HG02588 (cell line): ENCODE results near the gene SMURF1.

Experiments used
- ATAC-seq: cut with Tn5 transposase; IDR thresholded peaks from one replicate; pipeline ENCODE4 v1.9.1; 2021; ENCODE audit warnings: mild to moderate bottlenecking, moderate library complexity; ENCODE audit not compliant: unreplicated experiment

Gene SMURF1

DNA sequence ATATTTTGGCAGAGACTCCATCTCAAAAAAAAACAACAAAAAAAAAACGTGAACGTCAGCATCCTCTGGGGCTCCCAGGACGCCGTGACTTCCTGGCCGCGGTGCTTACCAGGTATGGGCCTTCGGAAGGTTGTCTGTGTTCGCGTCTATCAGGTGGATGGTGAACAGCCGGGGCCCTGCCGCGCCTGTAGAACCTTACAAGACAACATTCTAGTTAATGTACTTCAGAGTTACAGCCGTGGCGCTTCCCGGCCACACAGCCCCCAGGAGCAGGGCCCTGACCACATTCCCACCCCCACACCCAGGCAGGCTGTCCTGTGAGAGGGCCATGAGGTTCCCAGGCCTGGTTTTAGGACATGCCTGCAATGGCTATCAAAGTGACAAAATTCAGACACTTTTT, 111.0 kb downstream of the SMURF1 start:
- no peak for ATAC-seq

- ATAC-seq, result no peak
Observed at GRCh38 chr7:99031496-99031895, 112.4 kb downstream of the SMURF1 start.

DNA sequence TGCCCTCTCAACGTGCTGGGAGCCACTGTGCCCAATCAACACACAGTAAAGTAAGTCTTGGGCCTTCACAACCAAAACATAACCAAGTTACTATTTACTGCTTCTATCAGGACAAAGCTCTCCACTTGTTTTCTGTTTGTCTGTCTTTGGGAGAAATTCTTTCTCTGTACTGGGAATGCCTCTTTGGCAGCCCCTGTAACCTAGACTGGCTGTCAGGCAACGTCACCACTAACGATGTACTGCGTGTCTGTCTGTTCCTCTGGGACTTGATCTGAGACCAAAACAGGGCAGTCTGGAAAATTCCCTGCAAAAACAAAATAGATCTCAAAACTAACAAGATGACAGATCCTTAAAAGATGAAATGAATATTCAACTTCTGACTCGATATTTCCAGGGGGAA, 113.0 kb downstream of the SMURF1 start:
- ATAC-seq, result no peak

- ATAC-seq, result no peak
Observed at GRCh38 chr7:99030457-99030856, 113.5 kb downstream of the SMURF1 start.

DNA sequence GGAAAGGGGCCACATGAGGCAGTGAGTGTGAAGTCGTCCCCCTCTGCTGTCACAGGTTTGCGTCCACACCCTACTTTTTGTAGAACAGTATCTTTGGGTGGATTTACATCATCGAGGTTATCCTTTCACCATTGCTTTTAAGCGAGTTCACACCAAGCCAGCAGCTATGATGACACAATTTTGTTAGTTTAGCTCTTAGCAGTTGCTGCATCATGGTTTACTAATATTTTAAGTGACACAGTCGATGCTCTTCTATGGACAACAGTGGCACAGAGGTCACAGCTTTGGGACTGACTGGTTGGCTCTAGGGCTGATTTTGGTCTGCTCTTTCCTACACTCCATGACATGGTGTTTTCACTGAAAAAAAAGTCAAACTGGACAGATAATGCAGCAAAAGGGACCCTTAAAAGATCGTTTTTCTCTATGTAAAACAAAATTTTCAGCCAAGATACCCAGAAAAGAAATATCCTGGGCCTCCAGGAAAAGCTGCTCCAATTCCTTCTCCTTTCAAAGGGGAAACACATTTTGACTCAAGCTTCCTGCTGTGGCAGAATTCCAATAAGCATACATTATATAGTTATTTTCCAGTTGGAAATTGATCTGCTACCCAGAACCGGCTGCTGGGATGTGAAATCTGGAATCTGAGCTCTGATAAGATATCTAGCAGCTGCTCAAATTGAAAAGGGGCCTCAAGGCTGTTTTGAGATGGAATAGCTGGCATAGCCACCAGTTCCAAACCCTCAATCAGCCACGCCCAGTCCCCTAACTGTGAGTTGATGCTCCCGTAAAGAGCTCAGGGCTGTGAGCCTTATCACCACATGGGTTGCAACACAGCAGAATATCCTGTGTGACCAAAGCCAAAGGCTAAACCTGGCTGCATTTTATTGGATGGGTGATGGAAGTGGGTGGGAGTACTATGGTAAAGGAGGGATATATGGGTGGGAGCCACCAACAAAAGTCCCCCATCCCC, 114.2 kb downstream of the SMURF1 start:
- ATAC-seq, result no peak

GRCh38 chr7:99028261-99028973, 115.5 kb downstream of the SMURF1 start:
- no peak for ATAC-seq

DNA sequence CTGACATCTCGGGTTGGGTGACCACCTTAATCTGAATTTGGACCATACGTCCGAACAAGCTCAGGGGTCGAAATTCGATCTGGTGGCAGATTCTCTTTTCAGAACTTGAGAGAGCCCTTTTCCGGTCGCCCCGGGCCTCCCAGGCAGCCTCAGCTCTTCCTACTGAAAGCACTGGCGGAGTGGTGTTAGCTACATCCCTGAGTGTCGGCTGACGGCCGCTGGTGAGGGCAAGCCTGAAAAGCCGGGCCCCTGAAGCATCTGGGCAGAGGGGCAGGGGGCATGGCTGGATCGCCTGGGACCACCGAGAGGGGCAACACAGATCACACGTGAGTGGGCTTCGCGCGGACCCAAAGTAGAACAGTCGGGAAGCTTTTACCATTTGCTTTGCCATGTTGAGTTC, 116.1 kb downstream of the SMURF1 start:
- no peak for ATAC-seq

DNA sequence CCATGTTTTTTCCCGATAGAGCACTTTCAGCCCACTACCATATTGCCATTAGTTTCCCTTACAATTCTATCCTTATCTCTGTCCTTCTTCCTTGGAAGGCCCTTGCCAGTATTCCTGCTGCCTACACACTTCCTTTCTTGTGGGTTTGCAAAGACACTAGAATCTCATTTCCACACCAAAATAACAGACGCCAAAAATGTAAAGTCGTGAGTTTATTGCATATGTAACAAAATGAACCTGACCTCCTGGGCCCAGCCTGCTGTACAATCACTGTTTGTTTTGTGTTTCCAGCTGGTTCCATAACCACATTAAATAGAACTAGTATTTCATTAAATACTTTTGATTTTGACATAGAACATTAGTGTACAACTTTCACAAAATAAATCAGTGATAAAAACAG, 116.7 kb downstream of the SMURF1 start:
- no peak for ATAC-seq

- no peak for ATAC-seq
Observed at GRCh38 chr7:99024066-99024465, 119.8 kb downstream of the SMURF1 start.

GRCh38 chr7:99021941-99022560, 121.9 kb downstream of the SMURF1 start:
- no peak for ATAC-seq

DNA sequence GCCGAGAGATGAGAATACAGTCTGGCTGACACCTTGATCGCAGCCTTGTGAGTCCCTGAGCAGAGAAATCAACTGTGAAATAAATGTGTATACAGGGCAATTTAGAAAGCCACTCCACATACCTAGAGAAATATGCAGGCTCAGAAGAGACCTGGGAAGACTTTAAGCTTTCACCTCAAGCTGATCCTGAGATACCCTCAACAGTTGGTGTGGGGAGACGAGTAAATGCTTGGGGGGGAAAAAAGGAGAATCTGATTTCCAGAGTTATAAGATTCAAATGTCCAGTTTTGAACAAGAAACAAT, 123.5 kb downstream of the SMURF1 start:
- no peak for ATAC-seq

DNA sequence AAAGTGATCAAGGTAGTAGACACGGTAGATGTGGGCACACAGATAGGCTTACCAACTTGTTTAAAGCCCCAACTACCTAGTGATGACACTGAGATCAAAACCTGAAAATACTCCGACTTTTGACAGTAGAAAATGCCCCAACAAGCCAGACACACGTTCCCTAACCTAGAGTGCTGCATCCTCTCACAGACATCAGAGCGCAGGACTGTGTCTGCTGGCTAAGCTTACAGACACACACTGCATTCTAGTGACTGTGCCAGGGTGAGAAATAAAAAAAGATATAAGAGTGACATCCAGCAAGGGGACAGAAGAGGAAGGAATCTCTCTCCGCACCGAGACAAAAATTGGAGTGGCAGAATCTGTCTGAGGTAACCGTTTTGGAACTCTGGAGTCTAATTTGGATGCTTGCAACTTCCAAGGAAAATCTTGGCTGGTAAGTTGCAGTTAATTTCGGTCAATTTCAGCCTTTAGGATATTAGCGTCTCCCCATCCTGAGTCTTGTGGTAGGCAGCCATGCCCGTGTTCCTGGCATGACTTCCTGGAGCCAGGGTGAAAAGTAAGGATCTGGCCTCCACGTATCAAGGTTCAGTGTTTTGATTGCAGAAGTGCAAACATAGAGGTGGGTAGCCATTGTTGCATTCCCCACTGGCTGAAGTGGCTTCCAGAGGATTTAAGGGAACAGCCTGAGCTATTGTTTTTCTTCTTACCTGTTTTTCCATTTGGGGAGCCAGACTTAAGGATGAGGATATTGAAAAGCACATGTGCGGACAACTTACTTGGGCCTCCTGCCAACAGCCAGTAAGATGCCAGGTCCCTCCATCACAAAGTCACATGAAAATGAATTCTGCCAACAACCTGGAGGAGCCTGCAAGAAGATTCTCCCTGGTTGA, 124.1 kb downstream of the SMURF1 start:
- no peak for ATAC-seq

GRCh38 chr7:99016196-99016595, 127.7 kb downstream of the SMURF1 start:
- no peak for ATAC-seq

DNA sequence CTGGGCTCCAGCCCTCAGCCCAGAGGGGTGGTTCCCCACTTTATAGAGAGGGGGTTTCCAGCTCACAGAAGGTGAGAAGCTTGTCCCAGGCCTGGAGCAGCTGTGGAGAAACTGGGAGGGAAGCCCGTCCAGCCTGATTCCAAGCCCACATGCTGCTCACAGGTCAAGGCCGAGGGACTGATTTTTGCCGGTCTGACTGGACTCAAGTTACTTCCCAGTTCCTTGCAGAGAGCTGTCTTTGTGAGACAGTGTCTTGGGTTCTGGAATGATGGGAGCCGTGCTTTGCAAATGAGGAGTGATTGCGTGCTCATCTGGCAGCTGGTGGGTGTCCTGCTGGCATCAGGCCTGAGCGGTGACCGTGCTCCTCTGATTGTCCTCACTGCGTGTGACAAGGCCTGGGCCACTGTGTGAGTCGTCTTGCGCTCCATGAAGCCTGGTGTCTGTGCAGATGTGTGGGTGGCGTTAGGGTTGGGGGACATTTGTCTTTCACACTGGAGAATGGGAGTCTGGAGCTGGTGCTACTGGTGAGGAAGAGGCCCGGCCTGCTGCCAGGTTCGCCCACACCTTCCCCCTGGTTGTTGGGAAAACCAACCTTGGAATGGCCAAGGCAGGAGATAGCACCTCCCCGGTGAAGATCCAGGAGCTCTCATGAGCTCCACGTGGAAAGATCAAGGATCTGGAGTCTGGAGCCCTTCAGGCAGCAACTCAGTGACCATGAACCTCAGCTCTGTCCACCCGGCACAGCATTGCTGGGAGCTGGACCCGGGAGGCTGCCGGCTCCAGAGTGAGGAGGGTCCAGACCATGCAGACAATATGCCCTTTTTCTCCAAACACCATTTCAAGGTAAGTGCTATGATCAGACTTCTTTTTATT, 129.6 kb downstream of the SMURF1 start:
- no peak for ATAC-seq

DNA sequence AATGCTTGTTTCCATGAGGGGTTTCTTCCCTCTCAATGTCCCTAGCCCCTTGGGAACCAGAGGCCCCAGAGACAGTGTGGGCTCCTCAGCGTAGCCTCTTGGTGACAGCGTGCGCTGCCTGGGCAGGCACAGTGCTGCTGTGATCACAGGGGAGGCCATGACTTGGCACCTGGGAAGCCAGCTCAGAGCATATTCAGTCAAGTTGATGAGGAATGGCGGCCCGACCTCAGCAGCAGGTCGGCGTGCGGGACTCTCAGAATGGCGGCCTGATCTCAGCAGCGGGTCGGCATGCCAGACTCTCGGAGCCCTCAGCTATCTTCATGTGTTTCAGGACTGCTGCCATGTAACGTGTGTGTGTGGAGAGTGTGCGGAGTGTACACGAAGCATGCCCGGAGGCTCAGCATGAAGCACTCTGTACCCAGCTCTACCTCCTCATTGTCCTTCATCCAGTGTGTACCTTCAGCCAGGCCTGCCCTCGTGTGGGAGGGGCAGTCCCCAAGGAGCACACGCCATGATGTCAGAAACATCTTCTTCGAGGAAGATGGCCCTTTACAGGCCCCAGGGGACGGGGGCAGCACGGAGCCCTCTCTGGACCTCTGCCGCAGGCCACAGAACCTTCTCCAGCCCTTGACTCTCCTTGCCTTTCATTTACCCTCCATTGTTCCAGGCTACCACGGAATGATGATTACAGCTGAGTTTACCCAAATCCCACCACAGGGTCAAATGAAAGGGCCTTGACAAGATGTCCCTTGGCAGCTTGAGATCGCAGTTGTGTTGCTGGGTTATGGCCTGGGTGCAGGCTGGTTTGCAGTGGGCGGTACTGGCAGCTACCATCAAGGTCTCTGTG, 130.4 kb downstream of the SMURF1 start:
- no peak for ATAC-seq

DNA sequence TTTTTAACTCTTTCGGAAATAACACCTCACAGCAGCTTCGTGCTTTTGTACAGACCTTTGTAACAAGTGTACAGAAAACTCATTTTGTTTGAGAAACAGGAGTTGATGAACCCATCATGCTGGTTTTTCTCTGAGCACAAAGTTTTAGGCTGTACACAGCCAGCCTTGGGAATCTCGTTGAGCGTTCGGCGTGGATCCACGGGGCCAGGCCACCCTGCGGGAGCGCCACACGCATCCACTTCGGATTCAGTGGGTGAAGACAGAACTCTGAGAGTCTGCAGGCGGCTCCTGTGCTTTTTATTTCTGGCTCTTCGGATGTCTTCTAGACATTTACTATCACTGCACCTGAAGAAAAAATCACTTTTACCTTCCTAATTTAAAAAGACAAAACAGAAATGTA, 131.2 kb downstream of the SMURF1 start:
- no peak for ATAC-seq

GRCh38 chr7:99011706-99012404, 132.1 kb downstream of the SMURF1 start:
- ATAC-seq, result no peak

DNA sequence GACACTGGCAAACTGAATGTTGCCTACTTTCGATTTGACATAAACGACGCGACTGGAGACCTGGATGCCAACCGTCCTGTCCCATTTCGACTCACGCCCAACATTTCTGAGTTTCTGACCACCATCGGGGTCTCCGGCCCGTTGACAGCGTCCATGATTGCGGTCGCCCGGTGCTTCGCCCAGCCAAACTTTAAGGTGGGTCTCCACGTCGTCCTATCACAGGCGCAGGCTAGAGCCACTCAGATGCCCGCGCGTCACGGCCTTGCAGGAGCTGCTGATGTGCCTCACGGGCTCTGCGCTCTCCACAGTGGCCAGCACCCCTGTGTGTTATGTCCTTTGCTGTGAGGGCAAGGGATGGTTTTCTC, 132.6 kb downstream of the SMURF1 start:
- no peak for ATAC-seq
